ENCODE results near the gene UPK2. TPM values are rescaled to one million over a fixed set of nuclear protein-coding genes. Genes with fewer than 3 reads are reported as not detected.

UPK2 gene
- polyA plus RNA-seq, 1 of the 3 experiments (the other 2 are of a cell fraction) = 0.15 TPM

GRCh38 chr11:118915941-118916841, 39.9 kb upstream of the UPK2 start (continued):
- TF ChIP-seq ZBTB33 (IDR thresholded peaks at IDR 0.05; ENCODE audit: borderline replicate concordance, low read depth) (no peak), REST (IDR thresholded peaks at IDR 0.05; ENCODE audit: low read depth, low read length) (no peak), SIN3A (IDR thresholded peaks at IDR 0.05; ENCODE audit: borderline replicate concordance, low read depth, low read length) (no peak), FOSL2 (IDR thresholded peaks at IDR 0.05; ENCODE audit: borderline replicate concordance, low read depth) (no peak)

- Histone ChIP-seq H3K27me3 (ENCODE audit: insufficient read depth) (no peaks in the 10 kb centered on the region), H3K4me1 (ENCODE audit: control insufficient read depth in 1 of 2, insufficient read depth in 2 of 2, low read depth in 1 of 2, low read length in 1 of 2) (peaks cover 93% of the 10 kb centered on the region in 2 experiments; a peak in 3 of 4 replicates), H3K9me2 (no peaks in the 10 kb centered on the region), H2AFZ (ENCODE audit: low read depth) (no peak overlapping the region), H3K4me3 (ENCODE audit: low read depth in 2 of 2, low read length in 1 of 2) (no peak overlapping the region), H3K79me2 (ENCODE audit: insufficient read depth) (peaks cover 97% of the 10 kb centered on the region), H3K27ac (ENCODE audit: low read depth in 2 of 2, low read length in 1 of 2) (peak overlapping the region; percentile 47 to 100), H3K36me3 (replicated peaks in 1 of 2; ENCODE audit: control insufficient read depth in 1 of 2, insufficient read depth in 2 of 2, low read length in 1 of 2) (peaks cover 0 to 3% of the 10 kb centered on the region in 2 experiments), H3F3A (replicated peaks; ENCODE audit: insufficient read depth) (peaks cover 57% of the 10 kb centered on the region), H3K9me3 (no peaks in the 10 kb centered on the region), H3K4me2 (peak overlapping the region; percentile 89; the same call in 1 of the 2 replicates), H4K20me1 (ENCODE audit: insufficient read depth) (peaks cover 21% of the 10 kb centered on the region; the same call in 1 of the 2 replicates), H3K9ac (no peak overlapping the region; the same call in 1 of the 2 replicates)
- ChIA-PET POLR2A (no interaction called here), CTCF (interaction anchor here (1.5 kb wide), 1 partner anchor 9 kb away, joined by 10 read pairs; no protein-coding TSS in a partner anchor)
- TF ChIP-seq REST (IDR thresholded peaks at IDR 0.05; ENCODE audit: low read depth, low read length) (no peak), ZBTB33 (IDR thresholded peaks at IDR 0.05; ENCODE audit: borderline replicate concordance, low read depth) (no peak), FOXJ3 (CRISPR knock-in tag; IDR thresholded peaks at IDR 0.05) (no peak)
- 63% methylated on average over 8 of the region's 8 CpGs for WGBS (ENCODE audit: low lambda C conversion rate)
- no peak for DNase-seq
These were observed 39.2 kb upstream of the UPK2 start for GRCh38 chr11:118916842-118917388.
